Bone marrow (tissue), 2 donors: Measurements from ENCODE around the gene SREBF1.
A peak's percentile ranks its signal among the peaks of the same experiment; 100 is the strongest.

Source experiments
- DNase-seq, 2 donors: peaks; one replicate each; lab custom pipeline; 2025; lab: John Stamatoyannopoulos, UW

SREBF1 gene

GRCh38 chr17:17779015-17779611 lies 57.7 kb downstream of the SREBF1 start:
- no peak for DNase-seq

DNA sequence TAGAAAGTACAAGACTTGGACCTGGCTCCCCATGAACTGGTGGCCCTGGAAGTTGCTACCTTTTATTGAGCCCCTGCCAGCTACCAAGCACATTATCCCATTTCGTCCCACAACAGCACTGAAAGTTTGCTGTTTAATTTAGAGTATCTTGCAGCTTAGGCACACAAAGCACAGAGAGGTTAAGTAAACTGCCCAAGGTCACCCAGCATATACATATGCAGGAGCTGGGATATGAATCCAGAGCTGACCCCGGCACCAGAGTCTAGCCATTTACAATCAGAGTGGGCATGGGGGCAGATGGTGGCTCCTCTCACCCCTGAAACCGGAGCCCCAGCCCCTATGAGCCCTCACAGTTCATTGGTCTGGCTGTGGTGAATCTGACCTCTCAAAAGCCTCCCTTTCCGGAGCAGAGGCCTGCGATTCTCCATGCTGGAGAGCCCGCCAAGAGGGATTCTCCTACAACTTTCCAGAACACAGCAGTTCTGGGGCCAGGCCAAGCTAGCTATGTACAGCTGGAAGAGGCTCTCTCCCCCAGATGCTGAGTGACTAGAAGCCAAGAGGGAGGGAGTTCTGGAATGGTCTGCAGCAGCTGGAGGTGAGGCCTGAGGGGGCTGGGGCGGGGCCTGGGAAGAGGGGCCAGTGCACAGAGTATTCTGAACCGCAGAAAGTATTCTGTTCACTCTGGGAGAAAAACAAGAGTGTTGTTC lies 58.3 kb downstream of the SREBF1 start:
- no peak for DNase-seq

DNA sequence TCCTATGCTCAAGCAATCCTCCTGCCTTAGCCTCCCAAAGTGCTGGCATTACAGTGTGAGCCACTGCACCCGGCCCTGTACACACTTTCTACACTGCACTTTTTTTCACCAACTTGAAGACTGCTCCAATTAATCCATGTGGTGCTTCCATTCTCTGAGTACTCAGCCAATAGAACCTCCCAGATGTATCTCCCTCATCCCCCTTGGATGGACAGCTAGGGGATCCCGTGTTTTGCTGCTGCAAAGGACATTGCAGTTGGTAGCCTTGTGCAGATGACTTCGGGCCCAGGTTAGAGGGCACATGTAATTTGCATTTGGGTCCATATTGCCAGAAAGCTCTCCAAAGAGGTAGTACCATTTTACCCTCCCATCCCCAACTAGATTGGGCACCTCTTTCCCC lies 59.9 kb downstream of the SREBF1 start:
- no peak for DNase-seq

DNA sequence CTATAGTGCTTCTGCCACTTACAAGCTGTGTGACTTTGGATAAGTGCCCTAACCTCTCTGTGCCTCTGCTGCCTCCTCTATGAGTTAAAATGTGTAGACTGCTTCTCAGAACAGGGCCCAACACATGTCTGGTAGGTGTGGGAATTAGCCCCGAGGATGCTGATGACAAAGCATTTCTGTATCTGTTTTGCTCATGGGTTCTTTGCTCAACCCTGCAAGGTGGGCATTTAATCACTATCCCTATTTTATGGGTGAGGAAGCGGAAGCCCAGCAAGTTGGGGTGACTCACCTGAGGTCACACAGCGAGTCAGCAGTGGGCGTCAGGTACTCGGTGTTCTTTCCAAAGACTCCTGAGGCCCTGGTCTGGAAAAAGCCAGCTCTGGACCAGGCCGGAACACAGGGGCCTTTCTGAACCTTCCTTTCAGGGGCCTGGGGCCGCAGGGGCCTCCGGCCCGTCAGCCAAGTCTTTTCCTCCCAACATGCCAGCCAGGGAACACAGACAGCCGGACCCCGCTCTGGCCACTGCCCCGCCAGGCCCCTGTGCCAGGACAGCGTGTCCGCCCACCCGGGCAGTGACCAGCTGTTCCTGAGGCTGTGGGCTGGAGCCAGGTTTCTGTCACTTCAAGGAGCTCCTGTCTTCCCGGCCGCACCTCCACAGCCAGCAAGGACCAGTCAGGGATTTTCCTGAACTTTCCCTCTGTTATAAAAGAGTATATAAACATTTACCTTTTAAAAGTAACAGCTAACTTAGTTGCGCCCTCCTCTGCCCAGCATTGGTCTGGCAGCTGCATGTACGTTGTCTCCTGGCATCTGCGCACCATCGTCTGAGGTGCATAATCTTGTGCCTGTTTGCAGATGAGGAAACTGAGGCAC lies 62.5 kb downstream of the SREBF1 start:
- peak in 1 of 2 donors; percentile 9 for DNase-seq

DNA sequence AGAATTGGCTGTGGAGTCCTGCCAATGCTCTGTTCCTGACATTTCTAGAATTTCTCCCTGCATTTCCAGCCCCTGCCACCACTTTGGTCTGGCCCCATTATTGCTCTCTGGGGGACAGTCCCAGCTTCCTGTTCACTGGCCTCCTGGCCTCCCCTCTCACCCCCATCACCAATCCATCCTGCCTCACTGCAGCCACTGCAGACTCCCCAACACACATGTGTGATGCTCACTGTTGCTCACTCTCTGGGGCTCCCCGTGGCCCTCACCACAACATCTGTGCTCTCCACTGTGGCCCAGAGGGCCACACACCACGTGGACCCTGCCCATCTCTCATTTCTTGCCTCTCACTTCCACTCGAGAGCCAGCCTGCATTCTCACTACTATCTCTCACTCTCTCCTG lies 64.6 kb downstream of the SREBF1 start:
- DNase-seq, result no peak

- DNase-seq, result no peak
These were observed 65.1 kb downstream of the SREBF1 start for GRCh38 chr17:17771498-17772201.

- DNase-seq, result no peak
These were observed 66.1 kb downstream of the SREBF1 start for GRCh38 chr17:17770632-17771044.

DNA sequence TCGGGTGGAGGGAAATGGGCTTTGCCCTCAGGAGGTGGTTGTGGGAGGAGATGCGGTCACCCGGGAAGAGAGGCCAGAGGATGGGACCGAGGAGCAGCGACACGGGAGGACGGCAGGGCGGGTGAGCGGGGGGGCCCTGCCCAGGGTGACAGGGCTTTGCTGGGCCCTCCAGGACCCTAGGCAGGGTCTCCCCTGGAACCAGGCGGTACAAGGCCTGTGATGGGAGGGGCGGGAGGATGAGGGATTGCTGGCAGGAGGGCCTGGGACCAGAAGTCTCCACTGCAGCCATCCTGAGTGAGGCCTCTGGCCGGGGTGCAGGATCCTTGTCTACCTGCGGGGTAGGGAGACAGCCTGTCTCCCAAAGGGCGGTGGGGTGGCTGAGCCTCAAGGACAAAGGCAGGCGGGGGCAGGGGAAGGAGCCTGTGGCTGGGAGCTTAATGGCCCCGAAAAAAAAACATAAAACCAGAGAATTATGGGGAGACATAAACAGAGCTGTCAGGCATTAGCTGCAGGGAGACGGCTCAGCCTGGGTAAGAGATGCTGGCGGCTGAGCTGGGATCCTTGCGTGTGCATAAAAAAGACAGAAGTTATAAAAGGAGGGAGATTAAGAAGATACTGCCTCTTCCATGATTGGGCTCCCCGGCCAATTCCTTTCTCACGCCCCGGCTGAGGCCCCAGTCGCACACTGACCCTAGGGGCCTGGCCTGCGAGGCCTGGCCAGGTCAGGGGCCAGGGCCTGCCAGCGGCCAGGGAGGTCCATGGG lies 66.7 kb downstream of the SREBF1 start:
- DNase-seq, result no peak

- DNase-seq, result no peak
These were observed 68.2 kb downstream of the SREBF1 start for GRCh38 chr17:17768424-17769088.

DNA sequence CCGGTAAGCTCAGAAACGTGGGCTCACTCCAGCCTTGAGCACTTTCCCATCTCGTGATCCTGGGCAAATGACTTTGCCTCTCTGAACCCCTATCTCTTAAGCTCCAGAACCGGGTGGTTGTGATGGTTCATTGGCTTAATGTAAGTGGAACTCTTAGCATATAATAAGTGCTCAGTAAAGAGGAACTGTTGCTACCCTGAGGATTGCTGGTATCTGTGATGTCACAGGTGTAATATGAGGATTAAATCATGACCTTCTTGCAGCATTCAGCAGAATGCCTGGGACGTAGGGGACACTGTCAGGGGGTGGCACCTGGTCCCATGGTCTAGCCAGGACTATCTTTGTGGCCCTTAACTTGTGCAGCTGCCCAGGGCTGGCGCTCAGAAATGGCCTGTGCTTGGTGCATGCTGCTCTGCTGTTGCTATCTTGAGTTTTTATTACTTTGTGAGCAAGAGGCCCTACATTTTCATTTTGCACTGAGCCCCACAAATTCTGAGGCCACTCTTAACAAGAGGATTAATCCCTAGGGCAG lies 68.8 kb downstream of the SREBF1 start:
- no peak for DNase-seq

DNA sequence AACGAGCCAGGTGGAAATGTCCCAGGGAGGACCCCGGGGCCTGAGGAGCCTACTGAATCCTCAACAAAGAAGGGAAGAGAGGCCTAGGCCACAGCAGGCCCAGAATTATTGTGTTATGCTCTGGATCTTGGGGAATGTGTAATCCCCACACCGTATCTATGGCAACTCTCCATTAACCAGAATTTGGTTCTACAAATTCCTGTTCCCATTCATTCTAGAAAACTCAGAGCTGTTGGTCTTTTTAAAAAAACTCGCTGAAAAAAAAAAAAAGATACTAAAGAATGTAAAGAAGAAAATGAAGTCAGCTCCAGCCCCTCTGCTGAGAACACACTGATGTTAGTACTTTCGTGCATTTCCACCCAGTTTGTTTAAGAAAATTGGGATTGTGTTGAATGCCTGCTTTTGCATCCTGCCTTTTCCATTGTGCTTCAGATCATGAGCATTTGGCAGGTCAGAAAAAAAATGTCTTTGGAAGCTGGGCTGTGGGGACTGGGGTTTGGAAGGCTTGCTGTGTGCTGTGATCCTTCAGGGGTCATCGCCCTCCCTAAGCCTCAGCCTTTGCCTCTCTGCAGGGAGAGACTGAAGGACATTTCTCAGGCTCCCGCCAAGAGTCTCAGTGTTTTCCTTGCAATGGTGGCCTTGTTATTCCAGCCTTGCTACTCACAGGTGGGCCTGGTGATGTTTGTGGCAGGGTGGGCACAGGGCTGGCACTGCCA lies 69.5 kb downstream of the SREBF1 start:
- DNase-seq, result no peak

DNA sequence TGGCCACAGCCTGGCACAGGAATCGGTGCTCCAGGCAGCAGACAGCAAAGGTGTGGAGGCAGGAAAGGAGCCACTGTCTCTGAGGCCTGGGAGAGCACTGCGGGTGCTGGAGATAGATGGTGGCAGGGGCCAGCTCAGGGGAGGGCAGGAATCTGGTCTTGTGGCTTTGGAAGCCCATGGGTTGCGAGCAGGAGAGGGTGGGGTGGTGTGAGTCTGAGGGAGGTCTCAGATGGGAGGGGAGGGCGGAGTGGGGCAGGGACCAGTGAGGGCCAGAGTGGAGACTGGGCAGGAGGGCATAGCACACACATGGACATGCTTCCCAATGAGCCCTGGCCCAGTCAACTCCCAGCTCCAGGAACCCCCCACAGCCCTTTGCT lies 70.1 kb downstream of the SREBF1 start:
- DNase-seq, result no peak

GRCh38 chr17:17766077-17766743 lies 70.6 kb downstream of the SREBF1 start:
- DNase-seq, result no peak

- DNase-seq, result no peak
These were observed 71.3 kb downstream of the SREBF1 start for GRCh38 chr17:17765359-17766076.

DNA sequence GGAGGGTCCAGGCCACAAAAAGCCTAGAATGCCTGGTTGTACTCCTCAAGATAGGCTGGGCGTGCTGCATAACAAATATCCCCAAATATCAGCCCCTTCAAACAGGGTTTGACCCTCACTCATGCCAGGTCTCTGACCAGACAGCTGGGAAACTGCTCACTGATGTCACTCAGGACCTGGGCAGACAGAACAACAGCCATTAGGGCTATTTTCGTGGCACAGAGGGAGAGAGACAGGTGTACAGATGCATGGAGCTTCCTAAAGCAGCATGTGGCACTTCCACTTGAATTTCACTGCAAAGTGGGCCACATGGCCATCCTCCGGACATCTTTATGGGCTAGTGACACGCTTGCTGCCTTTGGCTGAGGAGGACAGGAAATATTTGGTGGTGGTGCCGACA lies 73.1 kb downstream of the SREBF1 start:
- no peak for DNase-seq

DNA sequence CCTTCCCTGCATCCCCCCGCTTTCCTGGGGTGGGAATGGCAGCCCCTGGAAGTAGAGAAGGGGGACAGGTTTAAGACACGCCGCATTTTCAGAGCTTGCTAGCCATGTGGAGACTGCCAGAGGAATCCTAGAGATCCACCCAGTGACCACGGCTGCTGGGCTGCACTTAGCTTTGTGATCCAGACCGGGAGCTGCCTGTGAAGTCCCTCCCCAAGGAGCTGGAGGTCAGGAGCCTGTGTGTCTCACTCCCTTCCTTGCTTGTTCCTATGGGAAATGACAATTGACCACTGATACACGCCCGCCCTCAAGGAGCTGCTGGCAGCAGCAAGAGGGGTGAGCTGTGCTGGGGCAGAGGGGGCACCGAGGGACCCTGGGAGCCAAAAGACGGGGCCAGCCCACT lies 73.7 kb downstream of the SREBF1 start:
- DNase-seq, result no peak

GRCh38 chr17:17762744-17763105 lies 74.1 kb downstream of the SREBF1 start:
- no peak for DNase-seq
